ENCODE data around the gene CLBA1. TPM values are rescaled to one million over a fixed set of nuclear protein-coding genes. Genes with fewer than 3 reads are reported as not detected.
A peak's percentile ranks its signal among the peaks of the same experiment; 100 is the strongest.

Gene CLBA1
- total RNA-seq, 1 donor, result 12.3 TPM

DNA sequence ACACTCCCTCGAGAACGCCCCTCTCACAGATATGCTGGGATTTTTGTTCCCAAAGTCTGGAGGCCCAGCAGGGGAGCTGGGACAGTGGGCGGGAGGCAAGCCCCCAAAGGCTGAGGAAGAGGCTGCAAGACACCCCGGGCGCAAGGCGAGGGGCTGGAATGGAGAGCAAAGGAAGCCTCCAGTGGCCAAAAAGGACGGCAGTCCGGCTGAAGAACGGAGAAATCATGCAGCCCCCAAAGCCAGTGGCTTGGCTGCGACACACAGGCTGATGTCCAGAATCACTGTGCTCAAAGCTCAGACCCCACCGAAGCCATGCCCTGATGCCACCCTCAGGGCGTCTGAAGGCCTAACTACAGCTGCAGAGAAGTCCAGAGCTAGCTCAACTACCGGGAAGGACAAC lies 10.9 kb downstream of the CLBA1 start:
- no peaks in the 10 kb centered on the region for H3K79me2 ChIP-seq (ENCODE audit: insufficient read depth, low read length)
- peaks cover 27% of the 10 kb centered on the region for H3K36me3 ChIP-seq (ENCODE audit: insufficient read depth, low read length)
- no peak for TF ChIP-seq CTCF (IDR thresholded peaks at IDR 0.05; ENCODE audit: extremely low read depth, low read depth, low read length)

GRCh38 chr14:104998801-104999200 lies 13.2 kb downstream of the CLBA1 start:
- H3K4me3 ChIP-seq (ENCODE audit: insufficient read depth, low read length), result no peak overlapping the region
- H3K79me2 ChIP-seq (ENCODE audit: insufficient read depth, low read length), result no peaks in the 10 kb centered on the region

More for the DNA sequence above, 10.9 kb downstream of the CLBA1 start:
- no peaks in the 10 kb centered on the region for H3K27me3 ChIP-seq (ENCODE audit: insufficient read depth, low read length)
- no peaks in the 10 kb centered on the region for H3K9me3 ChIP-seq (ENCODE audit: low read depth, low read length)
- no peak overlapping the region for H3K4me3 ChIP-seq (ENCODE audit: insufficient read depth, low read length)
- DNase-seq (ENCODE audit: insufficient read length, low spot score, missing footprints), result no peak
- no peak overlapping the region for H3K4me2 ChIP-seq (ENCODE audit: insufficient read depth, low read length)
- H3K27ac ChIP-seq (ENCODE audit: low read depth, low read length), result no peak overlapping the region
- H2AFZ ChIP-seq (ENCODE audit: low read length), result no peak overlapping the region
- H4K20me1 ChIP-seq (ENCODE audit: insufficient read depth, low read length), result no peaks in the 10 kb centered on the region
- H3K4me1 ChIP-seq (ENCODE audit: insufficient read depth, low read length), result no peaks in the 10 kb centered on the region

DNA sequence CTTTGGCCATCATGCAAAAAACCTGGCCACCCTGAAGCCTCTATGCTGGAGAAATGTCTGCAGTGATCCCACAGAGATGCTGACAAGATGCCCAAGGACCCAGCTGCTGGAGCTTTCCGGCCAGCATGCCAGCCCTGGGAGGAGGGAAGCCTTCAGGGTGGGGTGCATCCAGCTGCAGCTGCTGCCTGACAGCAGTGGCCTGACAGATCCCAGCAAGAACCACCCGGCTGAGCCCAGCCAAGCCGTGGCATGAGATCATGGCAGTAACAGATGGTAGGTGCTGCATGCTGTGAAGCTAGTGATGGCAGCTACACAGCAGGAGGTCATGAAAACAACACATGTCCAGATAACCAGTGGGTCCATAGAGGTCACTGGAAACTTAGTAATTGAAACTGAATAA lies 13.8 kb downstream of the CLBA1 start:
- Histone ChIP-seq H3K79me2 (ENCODE audit: insufficient read depth, low read length) (no peaks in the 10 kb centered on the region), H2AFZ (ENCODE audit: low read length) (no peak overlapping the region), H3K27ac (ENCODE audit: low read depth, low read length) (no peak overlapping the region), H3K36me3 (ENCODE audit: insufficient read depth, low read length) (peaks cover 11% of the 10 kb centered on the region), H3K4me3 (ENCODE audit: insufficient read depth, low read length) (no peak overlapping the region), H3K27me3 (ENCODE audit: insufficient read depth, low read length) (no peaks in the 10 kb centered on the region), H3K4me2 (ENCODE audit: insufficient read depth, low read length) (no peak overlapping the region), H4K20me1 (ENCODE audit: insufficient read depth, low read length) (no peaks in the 10 kb centered on the region), H3K9me3 (ENCODE audit: low read depth, low read length) (no peaks in the 10 kb centered on the region), H3K4me1 (ENCODE audit: insufficient read depth, low read length) (no peaks in the 10 kb centered on the region)
- no peak for TF ChIP-seq CTCF (IDR thresholded peaks at IDR 0.05; ENCODE audit: extremely low read depth, low read depth, low read length)
- peak; percentile 23 for DNase-seq (ENCODE audit: insufficient read length, low spot score, missing footprints)

More at GRCh38 chr14:104998801-104999200, 13.2 kb downstream of the CLBA1 start:
- no peaks in the 10 kb centered on the region for H3K27me3 ChIP-seq (ENCODE audit: insufficient read depth, low read length)
- no peaks in the 10 kb centered on the region for H3K4me1 ChIP-seq (ENCODE audit: insufficient read depth, low read length)
- H3K4me2 ChIP-seq (ENCODE audit: insufficient read depth, low read length), result no peak overlapping the region
- DNase-seq (ENCODE audit: insufficient read length, low spot score, missing footprints), result peak; percentile 71
- H3K9me3 ChIP-seq (ENCODE audit: low read depth, low read length), result no peaks in the 10 kb centered on the region
- peaks cover 15% of the 10 kb centered on the region for H3K36me3 ChIP-seq (ENCODE audit: insufficient read depth, low read length)
- no peak overlapping the region for H2AFZ ChIP-seq (ENCODE audit: low read length)
- no peak overlapping the region for H3K27ac ChIP-seq (ENCODE audit: low read depth, low read length)
- no peaks in the 10 kb centered on the region for H4K20me1 ChIP-seq (ENCODE audit: insufficient read depth, low read length)
- no peak for TF ChIP-seq CTCF (IDR thresholded peaks at IDR 0.05; ENCODE audit: extremely low read depth, low read depth, low read length)

GRCh38 chr14:105005329-105005928 lies 19.8 kb downstream of the CLBA1 start:
- no peak overlapping the region for H3K27ac ChIP-seq (ENCODE audit: low read depth, low read length)
- no peak overlapping the region for H3K4me2 ChIP-seq (ENCODE audit: insufficient read depth, low read length)
- peak; percentile 46 for DNase-seq (ENCODE audit: insufficient read length, low spot score, missing footprints)
- H3K79me2 ChIP-seq (ENCODE audit: insufficient read depth, low read length), result peaks cover 24% of the 10 kb centered on the region
- H3K9me3 ChIP-seq (ENCODE audit: low read depth, low read length), result no peaks in the 10 kb centered on the region
- H3K27me3 ChIP-seq (ENCODE audit: insufficient read depth, low read length), result no peaks in the 10 kb centered on the region
- peaks cover 21% of the 10 kb centered on the region for H3K36me3 ChIP-seq (ENCODE audit: insufficient read depth, low read length)
- no peaks in the 10 kb centered on the region for H3K4me1 ChIP-seq (ENCODE audit: insufficient read depth, low read length)
- H4K20me1 ChIP-seq (ENCODE audit: insufficient read depth, low read length), result peaks cover 3% of the 10 kb centered on the region
- no peak overlapping the region for H3K4me3 ChIP-seq (ENCODE audit: insufficient read depth, low read length)
- TF ChIP-seq CTCF (IDR thresholded peaks at IDR 0.05; ENCODE audit: extremely low read depth, low read depth, low read length), result no peak
- H2AFZ ChIP-seq (ENCODE audit: low read length), result no peak overlapping the region
